ENCODE results near the gene KRTAP10-6.
"Not testable (repeated sequence)": the region's sequence is repeated elsewhere in the genome, so short reads cannot be mapped to it uniquely, and the experiment has no call there.

KRTAP10-6 gene

GRCh38 chr21:44578371-44579055, 13.8 kb downstream of the KRTAP10-6 start:
- no peak for DNase-seq (ENCODE audit: low read depth in 3 of 3)

- no peak for DNase-seq (ENCODE audit: low read depth in 3 of 3)
Measured at GRCh38 chr21:44576025-44576420, 16.3 kb downstream of the KRTAP10-6 start.

- no peak for DNase-seq (ENCODE audit: low read depth in 3 of 3)
Measured at GRCh38 chr21:44575307-44576024, 16.8 kb downstream of the KRTAP10-6 start.

- DNase-seq (ENCODE audit: low read depth in 3 of 3) = no peak
Measured at GRCh38 chr21:44574457-44575306, 17.6 kb downstream of the KRTAP10-6 start.

- not testable (repeated sequence) for DNase-seq (ENCODE audit: low read depth in 3 of 3)
Measured at GRCh38 chr21:44573630-44574456, 18.5 kb downstream of the KRTAP10-6 start, which contains the start of gene KRTAP10-4. Gene KRTAP10-4, plus strand, starts transcription at chr21:44573729. Its CDS starts 30 bp downstream, at chr21:44573759.

- DNase-seq (ENCODE audit: low read depth in 3 of 3) = no peak
Measured at GRCh38 chr21:44572959-44573583, 19.2 kb downstream of the KRTAP10-6 start.

GRCh38 chr21:44571844-44572782, 20.2 kb downstream of the KRTAP10-6 start:
- DNase-seq (ENCODE audit: low read depth in 3 of 3) = no peak

GRCh38 chr21:44571296-44571695, 21.0 kb downstream of the KRTAP10-6 start:
- DNase-seq (ENCODE audit: low read depth in 3 of 3) = no peak

- DNase-seq (ENCODE audit: low read depth in 3 of 3) = no peak
Measured at GRCh38 chr21:44569861-44570517, 22.3 kb downstream of the KRTAP10-6 start.

- no peak for DNase-seq (ENCODE audit: low read depth in 3 of 3)
Measured at GRCh38 chr21:44568667-44569556, 23.4 kb downstream of the KRTAP10-6 start.

GRCh38 chr21:44568261-44568660, 24.0 kb downstream of the KRTAP10-6 start:
- no peak for DNase-seq (ENCODE audit: low read depth in 3 of 3)

- no peak for DNase-seq (ENCODE audit: low read depth in 3 of 3)
Measured at GRCh38 chr21:44567481-44568171, 24.7 kb downstream of the KRTAP10-6 start.

GRCh38 chr21:44566403-44566802, 25.9 kb downstream of the KRTAP10-6 start:
- no peak for DNase-seq (ENCODE audit: low read depth in 3 of 3)

GRCh38 chr21:44564886-44565598, 27.3 kb downstream of the KRTAP10-6 start:
- no peak for DNase-seq (ENCODE audit: low read depth in 3 of 3)

GRCh38 chr21:44564099-44564498, 28.2 kb downstream of the KRTAP10-6 start:
- DNase-seq (ENCODE audit: low read depth in 3 of 3) = no peak

- DNase-seq (ENCODE audit: low read depth in 3 of 3) = no peak
Measured at GRCh38 chr21:44558695-44559094, 33.6 kb downstream of the KRTAP10-6 start, which contains the start of gene KRTAP10-3. Gene KRTAP10-3, minus strand, starts transcription at chr21:44558795. Its CDS starts 80 bp downstream, at chr21:44558715.

GRCh38 chr21:44558329-44558675, 34.0 kb downstream of the KRTAP10-6 start:
- not testable (repeated sequence) for DNase-seq (ENCODE audit: low read depth in 3 of 3)

All from stimulated activated CD4-positive, alpha-beta T cell treated with anti-CD3 and anti-CD28 coated beads, TNF-alpha, amount 100 ng/mL, for 48 hours (primary cell).